H1 (cell line): Measurements from ENCODE around the gene ARMS2. TPM values are rescaled to one million over a fixed set of nuclear protein-coding genes. Genes with fewer than 3 reads are reported as not detected.

Experiments used
- CTCF ChIA-PET: fragments of 300-600 bp; sonication (Branson Sonifier 250); formaldehyde crosslinking; loops from one replicate; lab custom pipeline; 2021; ENCODE audit not compliant: partially characterized antibody; lab: Charles Lee
- POLR2A ChIA-PET: fragments of 300-600 bp; sonication (Branson Sonifier 250); formaldehyde crosslinking; loops from one replicate; lab custom pipeline; 2021; ENCODE audit warnings: inconsistent platforms; ENCODE audit not compliant: partially characterized antibody; lab: Charles Lee
- DNase-seq, 2 experiments: peaks; one replicate each; pipeline versions ENCODE4 v3.0.0 to v3.0.0-alpha.2; 2010 to 2022; ENCODE audit warnings: low spot score in 2 of 2, low read depth in 1 of 2, mixed read lengths in 1 of 2
- FAIRE-seq: peaks from 2 replicates; lab custom pipeline; 2011; peaks lifted over from hg19 to GRCh38; lab: Jason Lieb, UNC
- H2AFZ ChIP-seq: 2 replicates; pipeline ENCODE4 v1.8.1; 2012; ENCODE audit warnings: low read length, inconsistent platforms
- H2AK5ac ChIP-seq: 2 replicates; pipeline ENCODE4 v1.6.1; 2013; ENCODE audit warnings: low read depth, low read length
- H2BK120ac ChIP-seq: replicated peaks from 2 replicates; pipeline ENCODE3; 2013; ENCODE audit warnings: low read depth, low read length, inconsistent platforms
- H2BK12ac ChIP-seq: 2 replicates; pipeline ENCODE4 v1.6.1; 2013; ENCODE audit warnings: low read depth, low read length
- H2BK15ac ChIP-seq: 2 replicates; pipeline ENCODE4 v1.6.1; 2013; ENCODE audit warnings: low read length
- H2BK20ac ChIP-seq: 2 replicates; pipeline ENCODE4 v1.6.1; 2013; ENCODE audit warnings: low read length
- H2BK5ac ChIP-seq: 2 replicates; pipeline ENCODE4 v1.6.1; 2013; ENCODE audit warnings: low read depth, low read length
- H3K14ac ChIP-seq: 2 replicates; pipeline ENCODE4 v1.6.1; 2013; ENCODE audit warnings: inconsistent platforms; ENCODE audit not compliant: insufficient read length
- H3K18ac ChIP-seq: 2 replicates; pipeline ENCODE4 v1.6.1; 2013; ENCODE audit warnings: low read length; ENCODE audit errors: extremely low read depth
- H3K23ac ChIP-seq: 2 replicates; pipeline ENCODE4 v1.6.1; 2013; ENCODE audit warnings: inconsistent platforms; ENCODE audit not compliant: insufficient read length
- H3K23me2 ChIP-seq: 2 replicates; pipeline ENCODE4 v1.6.1; 2013; ENCODE audit warnings: low read depth, low read length
- H3K27ac ChIP-seq: 2 replicates; pipeline ENCODE4 v1.6.1; 2011; ENCODE audit warnings: low read depth, low read length, inconsistent platforms
- H3K27me3 ChIP-seq, 4 experiments: replicated peaks in 1 of 4; 1 replicate in 1 of 4; 2 replicates in 3 of 4; pipeline versions ENCODE4 v1.6.1 to v1.8.1; 2011 to 2013; ENCODE audit warnings: low read length in 3 of 4, mild to moderate bottlenecking in 3 of 4, inconsistent platforms in 2 of 4, mixed read lengths in 2 of 4, moderate library complexity in 1 of 4; ENCODE audit not compliant: control insufficient read depth in 3 of 4, insufficient read depth in 3 of 4; ENCODE audit errors: extremely low read depth in 1 of 4
- H3K36me3 ChIP-seq, 4 experiments: 2 replicates each; pipeline versions ENCODE4 v1.6.1 to v1.8.1; 2011 to 2013; ENCODE audit warnings: mild to moderate bottlenecking in 4 of 4, low read length in 3 of 4, moderate library complexity in 2 of 4, control low read depth in 1 of 4, inconsistent platforms in 1 of 4; ENCODE audit not compliant: insufficient read depth in 4 of 4, control insufficient read depth in 2 of 4
- H3K4ac ChIP-seq: replicated peaks from 2 replicates; pipeline ENCODE3; 2013; ENCODE audit warnings: low read length, low read depth, mixed read lengths, inconsistent platforms; ENCODE audit not compliant: insufficient read length
- H3K4me1 ChIP-seq, 4 experiments: replicated peaks in 1 of 4; 1 replicate in 1 of 4; 2 replicates in 3 of 4; pipeline versions ENCODE4 v1.6.1 to v1.8.1; 2011 to 2013; ENCODE audit warnings: low read length in 3 of 4, inconsistent platforms in 2 of 4, mixed read lengths in 1 of 4; ENCODE audit not compliant: insufficient read depth in 4 of 4, control insufficient read depth in 3 of 4
- H3K4me2 ChIP-seq, 2 experiments: 2 replicates each; pipeline versions ENCODE4 v1.6.1 to v1.8.1; 2011 to 2013; ENCODE audit warnings: low read depth in 2 of 2, low read length in 2 of 2, control low read depth in 1 of 2, inconsistent platforms in 1 of 2, mild to moderate bottlenecking in 1 of 2; ENCODE audit not compliant: insufficient read depth in 1 of 2
- H3K4me3 ChIP-seq, 4 experiments: fragments of 200-600, 300-600 bp in 1 of 4; sonication (generic), shearing (Covaris generic), sonication (Bioruptor Twin) in 1 of 4; 2 replicates each; pipeline versions ENCODE4 v1.5.1 to v1.8.1; 2011 to 2016; ENCODE audit warnings: low read length in 4 of 4, low read depth in 3 of 4, control low read depth in 2 of 4, inconsistent platforms in 2 of 4, mild to moderate bottlenecking in 2 of 4, mixed read lengths in 1 of 4, moderate library complexity in 1 of 4; ENCODE audit not compliant: insufficient read depth in 2 of 4; ENCODE audit errors: extremely low read depth in 1 of 4
- H3K56ac ChIP-seq: replicated peaks from 2 replicates; pipeline ENCODE3; 2013; ENCODE audit warnings: low read depth, mild to moderate bottlenecking, mixed read lengths, low read length, inconsistent platforms; ENCODE audit not compliant: insufficient read length
- H3K79me1 ChIP-seq: 2 replicates; pipeline ENCODE4 v1.6.1; 2013; ENCODE audit warnings: low read depth, low read length, control low read depth
- H3K79me2 ChIP-seq, 2 experiments: 2 replicates each; pipeline versions ENCODE4 v1.6.1 to v1.8.1; 2012 to 2013; ENCODE audit warnings: low read length in 2 of 2, mild to moderate bottlenecking in 2 of 2, inconsistent platforms in 1 of 2; ENCODE audit not compliant: insufficient read depth in 2 of 2, control insufficient read depth in 1 of 2
- H3K9ac ChIP-seq, 4 experiments: replicated peaks in 1 of 4; 1 replicate in 1 of 4; 2 replicates in 3 of 4; pipeline versions ENCODE4 v1.6.1 to v1.8.1; 2011 to 2013; ENCODE audit warnings: low read depth in 3 of 4, low read length in 3 of 4, control low read depth in 2 of 4, mild to moderate bottlenecking in 2 of 4, moderate library complexity in 2 of 4, inconsistent platforms in 1 of 4; ENCODE audit errors: extremely low read depth in 1 of 4
- H3K9me3 ChIP-seq, 2 experiments: 2 replicates each; pipeline versions ENCODE4 v1.6.1 to v1.8.1; 2012 to 2013; ENCODE audit warnings: mild to moderate bottlenecking in 2 of 2, moderate library complexity in 2 of 2, control low read depth in 1 of 2, inconsistent platforms in 1 of 2, low read depth in 1 of 2, low read length in 1 of 2, mixed read lengths in 1 of 2; ENCODE audit not compliant: insufficient read depth in 2 of 2
- H4K20me1 ChIP-seq, 2 experiments: replicated peaks in 1 of 2; 2 replicates each; pipeline versions ENCODE3 to v1.8.1; 2011 to 2013; ENCODE audit warnings: inconsistent platforms in 2 of 2, low read length in 2 of 2, mild to moderate bottlenecking in 1 of 2; ENCODE audit not compliant: insufficient read depth in 2 of 2, control insufficient read depth in 1 of 2
- H4K5ac ChIP-seq: 2 replicates; pipeline ENCODE4 v1.6.1; 2013; ENCODE audit warnings: low read length, low read depth, mixed read lengths, inconsistent platforms; ENCODE audit not compliant: insufficient read length
- H4K8ac ChIP-seq: 2 replicates; pipeline ENCODE4 v1.8.0; 2013; ENCODE audit warnings: mild to moderate bottlenecking, moderate library complexity, low read length, inconsistent platforms; ENCODE audit not compliant: insufficient read depth; ENCODE audit errors: extremely low read depth
- H4K91ac ChIP-seq: replicated peaks from 2 replicates; pipeline ENCODE3; 2013; ENCODE audit warnings: low read length, mixed read lengths, inconsistent platforms; ENCODE audit not compliant: insufficient read length
- BACH1 ChIP-seq: IDR thresholded peaks from 2 replicates; pipeline ENCODE4 v1.6.1; 2012; ENCODE audit warnings: low read length, improper control_type of control experiment
- BRCA1 ChIP-seq: IDR thresholded peaks from 2 replicates; pipeline ENCODE4 v1.6.1; 2012; ENCODE audit warnings: low read depth, low read length, improper control_type of control experiment
- CHD2 ChIP-seq: IDR thresholded peaks from 2 replicates; pipeline ENCODE4 v1.6.1; 2012; ENCODE audit warnings: low read length, improper control_type of control experiment
- CREB1 ChIP-seq: IDR thresholded peaks from 2 replicates; pipeline ENCODE4 v1.6.1; 2012; ENCODE audit warnings: inconsistent platforms
- EGR1 ChIP-seq: IDR thresholded peaks from 2 replicates; pipeline ENCODE4 v1.6.1; 2011; ENCODE audit warnings: low read depth, low read length, borderline replicate concordance
- GTF2F1 ChIP-seq: IDR thresholded peaks from 2 replicates; pipeline ENCODE4 v1.6.1; 2012; ENCODE audit warnings: low read depth, low read length, improper control_type of control experiment, borderline replicate concordance
- KDM4A ChIP-seq: IDR thresholded peaks from one replicate; pipeline ENCODE4 v1.7.1; 2012; ENCODE audit warnings: low read depth, mild to moderate bottlenecking, moderate library complexity, low read length, inconsistent platforms; ENCODE audit not compliant: severe bottlenecking
- NRF1 ChIP-seq: IDR thresholded peaks from 2 replicates; pipeline ENCODE4 v1.6.1; 2011; ENCODE audit warnings: mild to moderate bottlenecking, low read depth, low read length, improper control_type of control experiment
- RFX5 ChIP-seq: IDR thresholded peaks from 2 replicates; pipeline ENCODE4 v1.6.1; 2011; ENCODE audit warnings: low read depth, low read length, improper control_type of control experiment, borderline replicate concordance
- SP2 ChIP-seq: IDR thresholded peaks from 2 replicates; pipeline ENCODE4 v1.6.1; 2012; ENCODE audit warnings: mild to moderate bottlenecking, low read length, inconsistent platforms
- TBP ChIP-seq: IDR thresholded peaks from 2 replicates; pipeline ENCODE4 v1.6.1; 2011; ENCODE audit warnings: low read depth, low read length, improper control_type of control experiment
- YY1 ChIP-seq: IDR thresholded peaks from 2 replicates; pipeline ENCODE4 v1.6.1; 2011; ENCODE audit warnings: low read depth, mild to moderate bottlenecking, low read length
- ZNF274 ChIP-seq: IDR thresholded peaks from 2 replicates; pipeline ENCODE4 v1.7.0; 2012; ENCODE audit warnings: low read length, borderline replicate concordance; ENCODE audit errors: extremely low read depth
- WGBS, 2 experiments: shearing (Covaris generic) in 1 of 2; methylation state at CpG; one replicate each; pipeline versions ENCODE4 v1.1.6 to v1.1.7; 2013 to 2015; ENCODE audit warnings: low lambda C conversion rate in 2 of 2, mixed read lengths in 2 of 2, inconsistent platforms in 1 of 2, low coverage in 1 of 2, missing lambda C conversion rate in 1 of 2; ENCODE audit not compliant: insufficient replicate concordance in 2 of 2, insufficient coverage in 1 of 2, insufficient read length in 1 of 2; ENCODE audit errors: extremely low coverage in 1 of 2, missing lambda C conversion rate in 1 of 2; 5-methylcytosine and 5-hydroxymethylcytosine counted together
- polyA plus RNA-seq, 7 experiments: library from polyadenylated mRNA; depleted of rRNA in 3 of 7; stranded (reverse) in 5 of 7; unstranded in 2 of 7; fragments of >200 nt in 5 of 7; fragments of 200-250 nt in 2 of 7; gene quantifications; 1 replicate in 5 of 7; 2 replicates in 1 of 7; 4 replicates in 1 of 7; pipeline versions ENCODE4 v1.2.1 to v1.2.3, GENCODE V29; 2011 to 2013; ENCODE audit warnings: missing spikeins in 2 of 7, mixed read lengths in 2 of 7
- total RNA-seq: library from RNA; stranded (reverse); fragmentation: NEBNext Ultra II Directional; extraction: Animal tissue kit (Norgen Biotek cat#: 25700); gene quantifications from 2 replicates; pipeline ENCODE4 v1.2.1, GENCODE V29; 2021
- TF ChIP-seq, protein P1 (sequence below): IDR thresholded peaks from 2 replicates; pipeline ENCODE4 v1.6.1; 2012; ENCODE audit warnings: inconsistent platforms

The ARMS2 gene
- total and polyA plus RNA-seq, 2 of the 8 experiments (the other 6 are each of a cell fraction or from before 2014, with no cell fraction given) = not detected

DNA sequence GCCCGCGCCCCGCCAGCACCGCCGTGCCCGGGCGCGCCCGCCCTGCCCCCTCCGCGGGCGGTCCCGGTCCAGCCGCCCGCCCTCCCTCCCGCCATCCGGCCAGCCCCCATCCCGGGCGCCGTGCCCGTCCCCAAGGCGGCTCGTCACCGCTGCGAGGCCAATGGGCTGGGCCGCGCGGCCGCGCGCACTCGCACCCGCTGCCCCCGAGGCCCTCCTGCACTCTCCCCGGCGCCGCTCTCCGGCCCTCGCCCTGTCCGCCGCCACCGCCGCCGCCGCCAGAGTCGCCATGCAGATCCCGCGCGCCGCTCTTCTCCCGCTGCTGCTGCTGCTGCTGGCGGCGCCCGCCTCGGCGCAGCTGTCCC is 6.9 kb downstream of the ARMS2 start, which contains the start of gene HTRA1:
TSS of gene HTRA1 (plus strand) at position 187 of the 362 bp plus-strand sequence. CDS start at position 287, 100 bp downstream.
- H3K4ac ChIP-seq = no peak within 1 kb of the TSS
- WGBS, 2 experiments = 4% methylated on average over 4 of the region's 56 CpGs; no CpG with 5 or more reads in 1 of the 2 experiments
- H3K23me2 ChIP-seq = peaks cover 17% of the 10 kb centered on the region; the same call in 1 of the 2 replicates
- DNase-seq (no peak), FAIRE-seq (no peak)
- H3K79me1 ChIP-seq = no peaks in the 10 kb centered on the region
- H2BK20ac ChIP-seq = no peak within 1 kb of the TSS
- H2BK5ac ChIP-seq = no peak within 1 kb of the TSS
- H2BK15ac ChIP-seq = peak within 1 kb of the TSS; percentile 61; the same call in 1 of the 2 replicates
- H3K27ac ChIP-seq = no peak within 1 kb of the TSS
- H3K27me3 ChIP-seq = peaks cover 25 to 47% (median 41%) of the 10 kb centered on the region in 4 experiments
- peaks cover 0 to 20% (median 5%) of the 10 kb centered on the region in 4 experiments; a peak in 6 of 7 replicates for H3K4me1 ChIP-seq
- H2BK12ac ChIP-seq = peak within 1 kb of the TSS; percentile 27; the same call in 1 of the 2 replicates
- peaks cover 3% of the 10 kb centered on the region in 2 experiments for H4K20me1 ChIP-seq
- peak within 1 kb of the TSS; percentile 19 for H3K56ac ChIP-seq
- H3K9ac ChIP-seq = peak within 1 kb of the TSS in 3 of 4 experiments; percentile 4 to 62 (median 17); a peak in 4 of 7 replicates
- POLR2A ChIA-PET = no interaction called here
- H2AFZ ChIP-seq = peak within 1 kb of the TSS; percentile 58; the same call in 1 of the 2 replicates
- H4K91ac ChIP-seq = no peak within 1 kb of the TSS
- H3K36me3 ChIP-seq = peaks cover 0 to 6% (median 0%) of the 10 kb centered on the region in 4 experiments; a peak in 1 of 8 replicates
- no peak within 1 kb of the TSS for H4K5ac ChIP-seq
- CTCF ChIA-PET = no interaction called here
- H3K4me3 ChIP-seq = peak within 1 kb of the TSS; percentile 44 to 67 (median 54)
- H3K23ac ChIP-seq = no peak within 1 kb of the TSS
- no peak within 1 kb of the TSS for H2BK120ac ChIP-seq
- H3K14ac ChIP-seq = no peak within 1 kb of the TSS
- H3K4me2 ChIP-seq = peak within 1 kb of the TSS; percentile 78 to 100
- no peaks in the 10 kb centered on the region for H3K9me3 ChIP-seq
- H2AK5ac ChIP-seq = no peak within 1 kb of the TSS
- no peaks in the 10 kb centered on the region for H3K79me2 ChIP-seq
- peak within 1 kb of the TSS; percentile 60; the same call in 1 of the 2 replicates for H3K18ac ChIP-seq
- peak within 1 kb of the TSS; percentile 29; the same call in 1 of the 2 replicates for H4K8ac ChIP-seq
- TF ChIP-seq CREB1 (0 out of 2 replicates have a peak, but pooled peaks have one; percentile 15), CHD2 (no peak), NRF1 (no peak), EGR1 (no peak), RFX5 (no peak), SP2 (no peak), BACH1 (no peak), TBP (no peak), ZNF274 (no peak), KDM4A (peak; percentile 11), GTF2F1 (no peak), YY1 (no peak), BRCA1 (no peak)
- TF ChIP-seq, protein P1, sequence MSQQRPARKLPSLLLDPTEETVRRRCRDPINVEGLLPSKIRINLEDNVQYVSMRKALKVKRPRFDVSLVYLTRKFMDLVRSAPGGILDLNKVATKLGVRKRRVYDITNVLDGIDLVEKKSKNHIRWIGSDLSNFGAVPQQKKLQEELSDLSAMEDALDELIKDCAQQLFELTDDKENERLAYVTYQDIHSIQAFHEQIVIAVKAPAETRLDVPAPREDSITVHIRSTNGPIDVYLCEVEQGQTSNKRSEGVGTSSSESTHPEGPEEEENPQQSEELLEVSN = peak; percentile 7; the same call in 1 of the 2 replicates
